SK-N-SH treated with all-trans-retinoic acid at 6 μM for 48 hours (cell line): ENCODE measurements around the gene NPTX1.

Experiments
- ARNTL ChIP-seq: fragments of 450-650 bp; formaldehyde crosslinking; IDR thresholded peaks from 2 replicates; pipeline ENCODE4 v1.5.0; 2020; ENCODE audit warnings: low read depth, mild to moderate bottlenecking, moderate library complexity, borderline replicate concordance
- BACH2 ChIP-seq: fragments of 250-450 bp; sonication (Bioruptor Pico); IDR thresholded peaks from 2 replicates; pipeline ENCODE4 v1.9.0; 2021; ENCODE audit warnings: mild to moderate bottlenecking, borderline replicate concordance
- CREB5 ChIP-seq: fragments of 250-450 bp; sonication (Bioruptor Pico); IDR thresholded peaks from 2 replicates; pipeline ENCODE4 v1.5.1; 2020; ENCODE audit warnings: low read depth, mild to moderate bottlenecking, moderate library complexity
- ISL1 ChIP-seq: fragments of 250-450 bp; sonication (Bioruptor Pico); IDR thresholded peaks from 2 replicates; pipeline ENCODE4 v2.1.2; 2022; ENCODE audit warnings: mild to moderate bottlenecking, moderate library complexity
- OSR1 ChIP-seq: fragments of 250-450 bp; sonication (Bioruptor Pico); IDR thresholded peaks from 2 replicates; pipeline ENCODE4 v1.8.0; 2022; ENCODE audit warnings: moderate library complexity, mild to moderate bottlenecking, inconsistent platforms
- PPARA ChIP-seq: fragments of 250-450 bp; sonication (Bioruptor Pico); IDR thresholded peaks from 2 replicates; pipeline ENCODE4 v1.5.0; 2020; ENCODE audit warnings: mild to moderate bottlenecking, borderline replicate concordance
- RARB ChIP-seq: fragments of 250-450 bp; sonication (Bioruptor Pico); IDR thresholded peaks from 2 replicates; pipeline ENCODE4 v1.8.0; 2021; ENCODE audit warnings: mild to moderate bottlenecking, moderate library complexity
- SNAI2 ChIP-seq: fragments of 250-450 bp; sonication (Bioruptor Pico); IDR thresholded peaks from 2 replicates; pipeline ENCODE4 v1.5.0; 2020; ENCODE audit warnings: mild to moderate bottlenecking, moderate library complexity
- TOX ChIP-seq: fragments of 250-450 bp; sonication (Bioruptor Pico); IDR thresholded peaks from 2 replicates; pipeline ENCODE4 v1.8.0; 2021; ENCODE audit warnings: mild to moderate bottlenecking, moderate library complexity, borderline replicate concordance
- TSHZ2 ChIP-seq: fragments of 250-450 bp; sonication (Bioruptor Pico); IDR thresholded peaks from 2 replicates; pipeline ENCODE4 v1.5.0; 2020; ENCODE audit warnings: mild to moderate bottlenecking, moderate library complexity
- ZC3H10 ChIP-seq: fragments of 250-450 bp; sonication (Bioruptor Pico); IDR thresholded peaks from 2 replicates; pipeline ENCODE4 v1.5.1; 2021; ENCODE audit warnings: mild to moderate bottlenecking, moderate library complexity
- TF ChIP-seq, protein P1 (sequence below): fragments of 250-450 bp; sonication (Bioruptor Pico); IDR thresholded peaks from 2 replicates; pipeline ENCODE4 v1.8.0; 2020; ENCODE audit warnings: mild to moderate bottlenecking, moderate library complexity, borderline replicate concordance
- TF ChIP-seq, protein P2 (sequence below): fragments of 250-450 bp; sonication (Bioruptor Pico); IDR thresholded peaks from 2 replicates; pipeline ENCODE4 v1.5.1; 2021; ENCODE audit warnings: mild to moderate bottlenecking, moderate library complexity
- TF ChIP-seq, protein P3 (sequence below): fragments of 250-450 bp; sonication (Bioruptor Pico); IDR thresholded peaks from 2 replicates; pipeline ENCODE4 v1.8.0; 2021; ENCODE audit warnings: low read depth, mild to moderate bottlenecking, moderate library complexity, borderline replicate concordance

- TF ChIP-seq, protein P1, sequence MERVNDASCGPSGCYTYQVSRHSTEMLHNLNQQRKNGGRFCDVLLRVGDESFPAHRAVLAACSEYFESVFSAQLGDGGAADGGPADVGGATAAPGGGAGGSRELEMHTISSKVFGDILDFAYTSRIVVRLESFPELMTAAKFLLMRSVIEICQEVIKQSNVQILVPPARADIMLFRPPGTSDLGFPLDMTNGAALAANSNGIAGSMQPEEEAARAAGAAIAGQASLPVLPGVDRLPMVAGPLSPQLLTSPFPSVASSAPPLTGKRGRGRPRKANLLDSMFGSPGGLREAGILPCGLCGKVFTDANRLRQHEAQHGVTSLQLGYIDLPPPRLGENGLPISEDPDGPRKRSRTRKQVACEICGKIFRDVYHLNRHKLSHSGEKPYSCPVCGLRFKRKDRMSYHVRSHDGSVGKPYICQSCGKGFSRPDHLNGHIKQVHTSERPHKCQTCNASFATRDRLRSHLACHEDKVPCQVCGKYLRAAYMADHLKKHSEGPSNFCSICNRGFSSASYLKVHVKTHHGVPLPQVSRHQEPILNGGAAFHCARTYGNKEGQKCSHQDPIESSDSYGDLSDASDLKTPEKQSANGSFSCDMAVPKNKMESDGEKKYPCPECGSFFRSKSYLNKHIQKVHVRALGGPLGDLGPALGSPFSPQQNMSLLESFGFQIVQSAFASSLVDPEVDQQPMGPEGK (CRISPR knock-in tag) = no peak
- no peak for TF ChIP-seq TSHZ2 (CRISPR knock-in tag)
- TF ChIP-seq CREB5 (CRISPR knock-in tag) = no peak
- TF ChIP-seq ARNTL (CRISPR knock-in tag) = no peak
- TF ChIP-seq BACH2 = no peak
- TF ChIP-seq ZC3H10 (CRISPR knock-in tag) = no peak
- no peak for TF ChIP-seq SNAI2 (CRISPR knock-in tag)
- no peak for TF ChIP-seq PPARA (CRISPR knock-in tag)
- TF ChIP-seq, protein P2, sequence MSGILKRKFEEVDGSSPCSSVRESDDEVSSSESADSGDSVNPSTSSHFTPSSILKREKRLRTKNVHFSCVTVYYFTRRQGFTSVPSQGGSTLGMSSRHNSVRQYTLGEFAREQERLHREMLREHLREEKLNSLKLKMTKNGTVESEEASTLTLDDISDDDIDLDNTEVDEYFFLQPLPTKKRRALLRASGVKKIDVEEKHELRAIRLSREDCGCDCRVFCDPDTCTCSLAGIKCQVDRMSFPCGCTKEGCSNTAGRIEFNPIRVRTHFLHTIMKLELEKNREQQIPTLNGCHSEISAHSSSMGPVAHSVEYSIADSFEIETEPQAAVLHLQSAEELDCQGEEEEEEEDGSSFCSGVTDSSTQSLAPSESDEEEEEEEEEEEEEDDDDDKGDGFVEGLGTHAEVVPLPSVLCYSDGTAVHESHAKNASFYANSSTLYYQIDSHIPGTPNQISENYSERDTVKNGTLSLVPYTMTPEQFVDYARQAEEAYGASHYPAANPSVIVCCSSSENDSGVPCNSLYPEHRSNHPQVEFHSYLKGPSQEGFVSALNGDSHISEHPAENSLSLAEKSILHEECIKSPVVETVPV = no peak
- no peak for TF ChIP-seq RARB
- TF ChIP-seq ISL1 (CRISPR knock-in tag) = no peak
- no peak for TF ChIP-seq OSR1 (CRISPR knock-in tag)
- TF ChIP-seq, protein P3, sequence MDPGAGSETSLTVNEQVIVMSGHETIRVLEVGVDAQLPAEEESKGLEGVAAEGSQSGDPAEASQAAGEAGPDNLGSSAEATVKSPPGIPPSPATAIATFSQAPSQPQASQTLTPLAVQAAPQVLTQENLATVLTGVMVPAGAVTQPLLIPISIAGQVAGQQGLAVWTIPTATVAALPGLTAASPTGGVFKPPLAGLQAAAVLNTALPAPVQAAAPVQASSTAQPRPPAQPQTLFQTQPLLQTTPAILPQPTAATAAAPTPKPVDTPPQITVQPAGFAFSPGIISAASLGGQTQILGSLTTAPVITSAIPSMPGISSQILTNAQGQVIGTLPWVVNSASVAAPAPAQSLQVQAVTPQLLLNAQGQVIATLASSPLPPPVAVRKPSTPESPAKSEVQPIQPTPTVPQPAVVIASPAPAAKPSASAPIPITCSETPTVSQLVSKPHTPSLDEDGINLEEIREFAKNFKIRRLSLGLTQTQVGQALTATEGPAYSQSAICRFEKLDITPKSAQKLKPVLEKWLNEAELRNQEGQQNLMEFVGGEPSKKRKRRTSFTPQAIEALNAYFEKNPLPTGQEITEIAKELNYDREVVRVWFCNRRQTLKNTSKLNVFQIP (CRISPR knock-in tag) = no peak
- no peak for TF ChIP-seq TOX (CRISPR knock-in tag)
These were observed 31.8 kb downstream of the NPTX1 start for GRCh38 chr17:80444644-80444979.
